K562 (cell line): ENCODE measurements around the gene SOWAHB. TPM values are rescaled to one million over a fixed set of nuclear protein-coding genes. Genes with fewer than 3 reads are reported as not detected.

Experiments
- ATAC-seq: fragments of 200-7000 bp; cut with Tn5 transposase; 3 replicates; pipeline ENCODE4 v1.9.1; 2020; ENCODE audit warnings: moderate library complexity
- BruUV-seq: library from RNA; stranded (reverse); fragments of 400-500 nt; replicated peaks from 2 replicates; lab custom pipeline; 2021; lab: Mats Ljungman, UMichigan
- CTCF ChIA-PET: fragments of 300-600 bp; formaldehyde crosslinking; extraction: SDS; loops from one replicate; lab custom pipeline; 2021; ENCODE audit warnings: low intra/inter-chr PET ratio; lab: Yijun Ruan, JAX
- POLR2A ChIA-PET: fragments of 300-600, 350-650 bp; sonication (Branson Sonifier 250); formaldehyde crosslinking; extraction: SDS; loops from one replicate; lab custom pipeline; 2021; ENCODE audit warnings: antibody characterized with exemption, inconsistent platforms; lab: Yijun Ruan, JAX
- DNase-seq, 4 experiments: peaks; one replicate each; pipeline versions ENCODE4 v3.0.0 to v3.0.0-alpha.2; 2011 to 2018; ENCODE audit warnings: low spot score in 3 of 4, mixed read lengths in 3 of 4; ENCODE audit errors: extremely low read depth in 1 of 4
- FAIRE-seq: peaks from 2 replicates; lab custom pipeline; 2011; peaks lifted over from hg19 to GRCh38; lab: Jason Lieb, UNC
- H2AFZ ChIP-seq: 2 replicates; pipeline ENCODE4 v1.6.0; 2011; ENCODE audit warnings: low read depth, low read length, control low read depth, inconsistent platforms
- H3K27ac ChIP-seq: fragments of 200-600 bp; 3 replicates; pipeline ENCODE4 v1.8.0; 2011; ENCODE audit warnings: low read depth, mild to moderate bottlenecking, control low read depth, inconsistent platforms, low read length, moderate library complexity, mixed read lengths; ENCODE audit errors: extremely low read depth
- H3K27me3 ChIP-seq, 2 experiments: fragments of 300-600 bp in 1 of 2; 2 replicates in 1 of 2; 3 replicates in 1 of 2; pipeline versions ENCODE4 v1.6.0 to v1.8.0; 2011; ENCODE audit warnings: inconsistent platforms in 2 of 2, low read length in 2 of 2, mild to moderate bottlenecking in 1 of 2, mixed read lengths in 1 of 2, moderate library complexity in 1 of 2; ENCODE audit not compliant: control insufficient read depth in 2 of 2, insufficient read depth in 2 of 2
- H3K36me3 ChIP-seq: fragments of 300-600 bp; 3 replicates; pipeline ENCODE4 v1.8.0; 2011; ENCODE audit warnings: mild to moderate bottlenecking, low read length, inconsistent platforms; ENCODE audit not compliant: control insufficient read depth, insufficient read depth
- H3K4me1 ChIP-seq, 2 experiments: fragments of 200-600 bp in 1 of 2; replicated peaks in 1 of 2; 2 replicates in 1 of 2; 3 replicates in 1 of 2; pipeline versions ENCODE4 v1.5.1 to v1.8.0; 2011; ENCODE audit warnings: inconsistent platforms in 2 of 2, low read length in 2 of 2, mild to moderate bottlenecking in 1 of 2, mixed read lengths in 1 of 2, moderate library complexity in 1 of 2; ENCODE audit not compliant: control insufficient read depth in 2 of 2, insufficient read depth in 2 of 2
- H3K4me2 ChIP-seq: 2 replicates; pipeline ENCODE4 v1.6.1; 2011; ENCODE audit warnings: low read length, control low read depth, inconsistent platforms, mixed read lengths; ENCODE audit not compliant: insufficient read depth
- H3K4me3 ChIP-seq: fragments of 200-600 bp; sonication (generic), shearing (Covaris generic); 2 replicates; pipeline ENCODE4 v1.5.1; 2016; ENCODE audit warnings: control low read depth, inconsistent platforms
- H3K79me2 ChIP-seq: fragments of 200-600 bp; 3 replicates; pipeline ENCODE4 v1.8.0; 2011; ENCODE audit warnings: low read length, inconsistent platforms; ENCODE audit not compliant: control insufficient read depth, insufficient read depth
- H3K9ac ChIP-seq, 2 experiments: 2 replicates each; pipeline versions ENCODE4 v1.6.0 to v1.6.1; 2011; ENCODE audit warnings: low read depth in 2 of 2, low read length in 2 of 2, control low read depth in 1 of 2, inconsistent platforms in 1 of 2, mild to moderate bottlenecking in 1 of 2, mixed read lengths in 1 of 2; ENCODE audit not compliant: insufficient read depth in 1 of 2
- H3K9me1 ChIP-seq: one replicate; pipeline ENCODE4 v1.6.0; 2011; ENCODE audit warnings: inconsistent platforms, mild to moderate bottlenecking, low read length, moderate library complexity; ENCODE audit not compliant: control insufficient read depth, insufficient read depth
- H3K9me3 ChIP-seq: replicated peaks from 2 replicates; pipeline ENCODE4 v1.5.1; 2011; ENCODE audit warnings: low read depth, low read length, inconsistent platforms; ENCODE audit not compliant: control insufficient read depth, insufficient read depth
- H4K20me1 ChIP-seq: replicated peaks from 2 replicates; pipeline ENCODE4 v1.6.1; 2011; ENCODE audit warnings: low read length, inconsistent platforms, mixed read lengths; ENCODE audit not compliant: control insufficient read depth, insufficient read depth
- ATF2 ChIP-seq: sonication (generic); formaldehyde crosslinking; IDR thresholded peaks from 2 replicates; pipeline ENCODE4 v1.8.1; 2022; ENCODE audit warnings: missing genetic modification reagents
- CXXC5 ChIP-seq: fragments of 250-450 bp; sonication (Bioruptor Pico); IDR thresholded peaks from 2 replicates; pipeline ENCODE4 v1.8.0; 2022; ENCODE audit warnings: inconsistent platforms, mild to moderate bottlenecking, moderate library complexity
- DACH1 ChIP-seq: fragments of 450-650 bp; IDR thresholded peaks from 2 replicates; pipeline ENCODE4 v1.6.1; 2018; ENCODE audit not compliant: partially characterized antibody
- IRF2 ChIP-seq: sonication (generic); formaldehyde crosslinking; IDR thresholded peaks from 2 replicates; pipeline ENCODE4 v1.8.1; 2022; ENCODE audit warnings: mild to moderate bottlenecking, missing genetic modification reagents
- NUFIP1 ChIP-seq: fragments of 450-650 bp; IDR thresholded peaks from 2 replicates; pipeline ENCODE4 v1.6.1; 2018; ENCODE audit not compliant: partially characterized antibody
- ZNF511 ChIP-seq: sonication (generic); formaldehyde crosslinking; IDR thresholded peaks from 2 replicates; pipeline ENCODE4 v1.8.0; 2022; ENCODE audit warnings: mild to moderate bottlenecking, missing genetic modification reagents
- WGBS: fragments of 100-300 bp; shearing (Covaris generic); methylation state at CpG from one replicate; pipeline ENCODE4 v1.1.6; 2016; ENCODE audit warnings: low coverage, mixed read lengths; ENCODE audit not compliant: insufficient coverage; ENCODE audit errors: missing lambda C conversion rate; 5-methylcytosine and 5-hydroxymethylcytosine counted together
- in situ Hi-C: fragments of 300-500 bp; cut with MboI; formaldehyde crosslinking; loops from 4 replicates; pipeline ENCODE4 v1.15.0; 2018; ENCODE audit warnings: inconsistent platforms, mixed read lengths
- intact Hi-C: fragments of 100-400 bp; cut with micrococcal nuclease; formaldehyde crosslinking; loops from 2 replicates; pipeline ENCODE4 v1.14.2; 2022
- polyA plus RNA-seq, 8 experiments: library from polyadenylated mRNA; depleted of rRNA in 4 of 8; stranded (reverse) in 5 of 8; unstranded in 3 of 8; fragments of >200 nt; fragmentation: Nextera tagmentation in 2 of 8; fragmentation: Illumina TruSeq in 1 of 8; extraction: Ambion mirVana in 2 of 8; extraction: Trizol in 1 of 8; gene quantifications; 2 replicates each; pipeline versions ENCODE4 v1.2.1 to v1.2.3, GENCODE V29; 2011 to 2014; ENCODE audit warnings: inconsistent platforms in 1 of 8, missing spikeins in 1 of 8
- total RNA-seq, 7 experiments: library from RNA; depleted of rRNA in 6 of 7; stranded (reverse); fragments of >200 nt in 6 of 7; fragmentation: Illumina TruSeq in 2 of 7; extraction: Trizol in 2 of 7; gene quantifications; 2 replicates each; pipeline versions ENCODE4 v1.2.1 to v1.2.3, GENCODE V29; 2011 to 2021; ENCODE audit warnings: low replicate concordance in 1 of 7
- TF ChIP-seq, protein P1 (sequence below): sonication (generic); formaldehyde crosslinking; IDR thresholded peaks from 2 replicates; pipeline ENCODE4 v1.8.1; 2023; ENCODE audit warnings: mild to moderate bottlenecking, missing genetic modification reagents

SOWAHB gene
- total and polyA plus RNA-seq, 9 of the 15 experiments (the other 6 are each of a cell fraction or from before 2014, with no cell fraction given), result not detected

DNA sequence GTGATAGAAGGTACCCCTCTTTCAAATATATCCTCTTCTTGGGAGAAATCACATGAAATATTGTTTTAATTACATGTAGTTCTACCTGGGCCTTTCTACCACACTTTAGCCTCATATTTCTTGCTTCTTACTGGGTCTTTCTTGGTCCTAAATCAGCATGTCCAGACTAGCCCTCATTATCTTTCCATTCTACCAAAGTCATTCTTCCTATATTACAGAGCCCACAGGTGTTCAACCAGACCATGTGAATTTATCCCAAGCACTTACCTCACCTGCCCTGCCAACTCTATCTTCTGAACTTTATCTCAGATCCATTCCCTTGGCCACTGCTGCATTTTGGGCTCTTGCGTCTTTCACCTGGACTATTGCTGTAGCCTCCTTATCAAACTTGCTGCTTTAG is 11.8 kb upstream of the SOWAHB start (continued):
- TF ChIP-seq ZNF511 (CRISPR knock-in tag) (no peak), IRF2 (CRISPR knock-in tag) (no peak), CXXC5 (CRISPR knock-in tag) (no peak), ATF2 (CRISPR knock-in tag) (no peak), NUFIP1 (no peak)

DNA sequence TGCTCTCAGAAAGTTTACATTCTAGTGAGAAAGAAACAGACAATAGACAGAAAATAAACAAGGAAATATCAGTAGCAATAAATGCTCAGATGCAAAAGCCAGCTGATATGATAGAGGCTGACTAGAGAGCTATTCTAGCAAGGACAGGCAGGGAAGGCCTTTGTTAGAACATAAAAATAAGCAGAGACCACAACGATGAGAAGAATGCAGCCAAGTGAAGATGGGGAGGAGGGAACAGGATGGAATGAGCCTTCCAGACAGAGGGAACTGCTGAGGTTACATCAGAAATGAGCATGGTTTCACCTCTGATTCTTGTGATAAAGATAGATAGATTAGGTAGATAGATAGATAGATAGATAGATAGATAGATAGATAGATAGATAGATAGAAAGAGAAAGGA is 7.6 kb upstream of the SOWAHB start:
- Histone ChIP-seq H3K27me3 (peaks cover 6 to 11% of the 10 kb centered on the region in 2 experiments; a peak in 4 of 5 replicates), H3K79me2 (no peaks in the 10 kb centered on the region), H3K9me1 (no peaks in the 10 kb centered on the region), H4K20me1 (no peaks in the 10 kb centered on the region), H3K4me3 (no peak overlapping the region), H3K4me1 (no peaks in the 10 kb centered on the region), H3K9me3 (no peaks in the 10 kb centered on the region), H3K9ac (no peak overlapping the region), H3K4me2 (no peak overlapping the region), H2AFZ (no peak overlapping the region), H3K36me3 (no peaks in the 10 kb centered on the region), H3K27ac (no peak overlapping the region)
- ChIA-PET POLR2A (no interaction called here), CTCF (no interaction called here)
- WGBS, result 8% methylated on average over 1 of the region's 1 CpG
- TF ChIP-seq, protein P1, sequence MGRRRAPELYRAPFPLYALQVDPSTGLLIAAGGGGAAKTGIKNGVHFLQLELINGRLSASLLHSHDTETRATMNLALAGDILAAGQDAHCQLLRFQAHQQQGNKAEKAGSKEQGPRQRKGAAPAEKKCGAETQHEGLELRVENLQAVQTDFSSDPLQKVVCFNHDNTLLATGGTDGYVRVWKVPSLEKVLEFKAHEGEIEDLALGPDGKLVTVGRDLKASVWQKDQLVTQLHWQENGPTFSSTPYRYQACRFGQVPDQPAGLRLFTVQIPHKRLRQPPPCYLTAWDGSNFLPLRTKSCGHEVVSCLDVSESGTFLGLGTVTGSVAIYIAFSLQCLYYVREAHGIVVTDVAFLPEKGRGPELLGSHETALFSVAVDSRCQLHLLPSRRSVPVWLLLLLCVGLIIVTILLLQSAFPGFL (CRISPR knock-in tag), result no peak
- peak; percentile 77 for TF ChIP-seq DACH1
- DNase-seq (no peak), ATAC-seq (no peak), FAIRE-seq (no peak)
- in situ Hi-C loops, result no loop called here
- BruUV-seq, result no TSS peak
- intact Hi-C loops, result no loop called here
